GM23338 (cell line): Measurements from ENCODE around the gene IYD. TPM values are rescaled to one million over a fixed set of nuclear protein-coding genes. Genes with fewer than 3 reads are reported as not detected.

ENCODE experiments used
- ATAC-seq: fragments of 200-7000 bp; cut with Tn5 transposase; 3 replicates; pipeline ENCODE4 v1.9.1; 2020
- DNase-seq: peaks from one replicate; pipeline ENCODE4 v3.0.0-alpha.2; 2015; ENCODE audit warnings: low spot score
- H2AFZ ChIP-seq: fragments of 200-600 bp; sonication (generic); 2 replicates; pipeline ENCODE4 v1.8.0; 2016; ENCODE audit warnings: antibody characterized with exemption, mild to moderate bottlenecking, moderate library complexity
- H3F3A ChIP-seq: fragments of 200-600 bp; sonication (generic); replicated peaks from 2 replicates; pipeline ENCODE4 v1.8.0; 2017; ENCODE audit warnings: antibody characterized with exemption, mixed run types, low read depth
- H3K27ac ChIP-seq: fragments of 200-600 bp; sonication (generic); 2 replicates; pipeline ENCODE4 v1.6.1; 2016; ENCODE audit warnings: low read depth
- H3K27me3 ChIP-seq: fragments of 200-600 bp; sonication (generic); 2 replicates; pipeline ENCODE4 v1.8.0; 2016; ENCODE audit warnings: mild to moderate bottlenecking, mixed run types, moderate library complexity; ENCODE audit not compliant: insufficient read depth
- H3K36me3 ChIP-seq: fragments of 200-600 bp; sonication (generic); 2 replicates; pipeline ENCODE4 v1.8.0; 2016; ENCODE audit warnings: mild to moderate bottlenecking; ENCODE audit not compliant: insufficient read depth
- H3K4me1 ChIP-seq: fragments of 200-600 bp; sonication (generic); 2 replicates; pipeline ENCODE4 v1.8.0; 2016; ENCODE audit warnings: mild to moderate bottlenecking, moderate library complexity; ENCODE audit not compliant: insufficient read depth
- H3K4me2 ChIP-seq: fragments of 200-600 bp; sonication (generic); 2 replicates; pipeline ENCODE4 v1.7.1; 2017; ENCODE audit warnings: mixed run types
- H3K4me3 ChIP-seq: fragments of 200-600 bp; sonication (generic); 2 replicates; pipeline ENCODE4 v1.6.1; 2016; ENCODE audit warnings: mixed run types
- H3K79me2 ChIP-seq: fragments of 200-600 bp; sonication (generic); replicated peaks from 2 replicates; pipeline ENCODE4 v1.8.0; 2017; ENCODE audit warnings: mild to moderate bottlenecking; ENCODE audit not compliant: insufficient read depth
- H3K9me2 ChIP-seq: fragments of 200-600 bp; sonication (generic); 2 replicates; pipeline ENCODE4 v1.8.0; 2017; ENCODE audit not compliant: insufficient read depth
- H4K20me1 ChIP-seq: fragments of 200-600 bp; sonication (generic); replicated peaks from 2 replicates; pipeline ENCODE4 v1.8.0; 2017; ENCODE audit warnings: mild to moderate bottlenecking; ENCODE audit not compliant: insufficient read depth
- H3K27ac Mint-ChIP-seq: 2 replicates; pipeline ENCODE4 v1.8.0; 2020; ENCODE audit warnings: inconsistent platforms, mild to moderate bottlenecking, moderate library complexity, mixed read lengths
- H3K27me3 Mint-ChIP-seq: 3 replicates; pipeline ENCODE4 v1.8.0; 2022; ENCODE audit warnings: low read depth, mild to moderate bottlenecking, moderate library complexity, mixed read lengths, inconsistent platforms; ENCODE audit not compliant: insufficient read depth, poor library complexity
- H3K36me3 Mint-ChIP-seq: 3 replicates; pipeline ENCODE4 v1.8.0; 2021; ENCODE audit warnings: low read depth, mild to moderate bottlenecking, inconsistent platforms, moderate library complexity, mixed read lengths
- H3K4me1 Mint-ChIP-seq: 3 replicates; pipeline ENCODE4 v1.8.0; 2020; ENCODE audit warnings: mild to moderate bottlenecking, inconsistent platforms, mixed read lengths
- H3K4me3 Mint-ChIP-seq: 3 replicates; pipeline ENCODE4 v1.8.0; 2021; ENCODE audit warnings: moderate library complexity, mild to moderate bottlenecking, inconsistent platforms, mixed read lengths
- H3K9me3 Mint-ChIP-seq: 3 replicates; pipeline ENCODE4 v1.8.0; 2020; ENCODE audit warnings: moderate library complexity, mild to moderate bottlenecking, inconsistent platforms, mixed read lengths
- CTCF ChIP-seq, 2 experiments: fragments of 200-600 bp in 1 of 2; sonication (generic) in 1 of 2; conservative IDR thresholded peaks; 2 replicates each; pipeline versions ENCODE4 v1.5.1 to v1.6.1; 2016 to 2017; ENCODE audit warnings: antibody characterized with exemption in 2 of 2, low read depth in 2 of 2, mild to moderate bottlenecking in 2 of 2, moderate library complexity in 1 of 2
- ETS1 ChIP-seq: IDR thresholded peaks from 2 replicates; pipeline ENCODE4 v1.6.1; 2016; ENCODE audit warnings: antibody characterized with exemption
- POLR2AphosphoS5 ChIP-seq: IDR thresholded peaks from 2 replicates; pipeline ENCODE4 v1.6.1; 2016; ENCODE audit warnings: antibody characterized with exemption, low read depth
- REST ChIP-seq: IDR thresholded peaks from one replicate; pipeline ENCODE4 v1.6.1; 2018; ENCODE audit warnings: antibody characterized with exemption; ENCODE audit not compliant: unreplicated experiment
- ZNF331 ChIP-seq: fragments of 250-450 bp; sonication (Bioruptor Pico); IDR thresholded peaks from 2 replicates; pipeline ENCODE4 v1.5.0; 2020; ENCODE audit warnings: low read depth, mild to moderate bottlenecking, moderate library complexity
- polyA plus RNA-seq: library from polyadenylated mRNA; unstranded; fragments of >200 nt; fragmentation: Nextera tagmentation; extraction: Ambion mirVana; gene quantifications from 2 replicates; pipeline ENCODE4 v1.2.1, GENCODE V29; 2016
- total RNA-seq: library from RNA; depleted of rRNA; stranded (reverse); fragments of >200 nt; shearing (Covaris generic); gene quantifications from 2 replicates; pipeline ENCODE4 v1.2.3, GENCODE V29; 2014

IYD gene
- total and polyA plus RNA-seq, 2 experiments from 2014 or later = not detected

- H3K27me3 ChIP-seq = no peaks in the 10 kb centered on the region
- ATAC-seq (peak; percentile 93), DNase-seq (peak; percentile 78)
- H3K36me3 ChIP-seq = no peaks in the 10 kb centered on the region
- no peak overlapping the region for H3K4me2 ChIP-seq
- no peaks in the 10 kb centered on the region for H3K27me3 Mint-ChIP-seq
- H3K9me3 Mint-ChIP-seq = peaks cover 7% of the 10 kb centered on the region; the same call in 2 of the 3 replicates
- no peak overlapping the region for H2AFZ ChIP-seq
- peak overlapping the region; percentile 85; the same call in 1 of the 2 replicates for H3K27ac Mint-ChIP-seq
- no peaks in the 10 kb centered on the region for H3K79me2 ChIP-seq
- H3K9me2 ChIP-seq = peaks cover 7% of the 10 kb centered on the region; the same call in 1 of the 2 replicates
- H3K36me3 Mint-ChIP-seq = no peaks in the 10 kb centered on the region
- peaks cover 13% of the 10 kb centered on the region; the same call in 2 of the 3 replicates for H3K4me1 Mint-ChIP-seq
- H3F3A ChIP-seq = no peaks in the 10 kb centered on the region
- H4K20me1 ChIP-seq = no peaks in the 10 kb centered on the region
- H3K4me3 Mint-ChIP-seq = no peak overlapping the region
- no peak overlapping the region for H3K27ac ChIP-seq
- TF ChIP-seq CTCF (conservative IDR thresholded peaks at IDR 0.05; ENCODE audit: low read depth in 2 of 2) (peak; percentile 81 to 89), REST (no peak), ETS1 (no peak), ZNF331 (CRISPR knock-in tag) (no peak), POLR2AphosphoS5 (no peak)
- H3K4me1 ChIP-seq = no peaks in the 10 kb centered on the region
- no peak overlapping the region for H3K4me3 ChIP-seq
These were observed 49.4 kb downstream of the IYD start for GRCh38 chr6:150417899-150418826.
